Ectodermal cell (in vitro differentiated cells): ENCODE measurements around the gene CHAF1B.

Source experiments
- H3K27ac ChIP-seq: 2 replicates; pipeline ENCODE4 v1.7.0; 2013; ENCODE audit warnings: mild to moderate bottlenecking, low read depth, low read length; ENCODE audit not compliant: insufficient read depth, poor library complexity, severe bottlenecking
- H3K27me3 ChIP-seq: 2 replicates; pipeline ENCODE4 v1.7.0; 2013; ENCODE audit warnings: mild to moderate bottlenecking, low read length; ENCODE audit not compliant: insufficient read depth, control insufficient read depth, poor library complexity, severe bottlenecking
- H3K36me3 ChIP-seq: one replicate; pipeline ENCODE4 v1.7.0; 2013; ENCODE audit warnings: low read length; ENCODE audit not compliant: control insufficient read depth, insufficient read depth
- H3K4me1 ChIP-seq: one replicate; pipeline ENCODE4 v1.7.0; 2013; ENCODE audit warnings: low read length; ENCODE audit not compliant: control insufficient read depth, insufficient read depth
- H3K4me3 ChIP-seq: 2 replicates; pipeline ENCODE4 v1.7.0; 2013; ENCODE audit warnings: low read depth, low read length, control low read depth; ENCODE audit not compliant: insufficient read depth
- H3K9me3 ChIP-seq: 2 replicates; pipeline ENCODE4 v1.7.0; 2013; ENCODE audit warnings: mild to moderate bottlenecking, low read length, moderate library complexity; ENCODE audit not compliant: control insufficient read depth
- WGBS, 2 experiments: methylation state at CpG; one replicate each; pipeline ENCODE4 v1.1.7; 2013; ENCODE audit warnings: missing lambda C conversion rate in 2 of 2; 5-methylcytosine and 5-hydroxymethylcytosine counted together

CHAF1B gene

DNA sequence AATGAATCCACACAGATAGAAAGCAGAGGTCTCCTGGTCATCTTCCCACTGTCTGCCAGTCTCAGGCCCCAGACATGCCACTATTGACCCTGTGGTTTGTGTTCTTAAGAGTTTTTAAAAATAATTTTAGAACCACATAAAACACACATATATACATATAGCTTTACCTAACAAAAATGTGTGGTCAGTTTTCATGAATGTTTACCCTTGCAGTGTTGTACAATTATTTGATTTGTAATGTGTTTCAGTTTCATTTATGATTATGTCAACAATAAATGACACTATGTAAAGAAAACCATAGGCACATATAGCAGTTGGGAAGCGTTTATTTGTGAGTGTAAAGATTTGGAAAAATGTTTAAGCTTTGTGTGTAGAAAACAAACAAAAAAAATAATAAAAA lies 17.1 kb downstream of the CHAF1B start:
- Histone ChIP-seq H3K4me1 (no peaks in the 10 kb centered on the region), H3K4me3 (no peak overlapping the region), H3K36me3 (peaks cover 16% of the 10 kb centered on the region), H3K27me3 (no peaks in the 10 kb centered on the region), H3K27ac (no peak overlapping the region), H3K9me3 (no peaks in the 10 kb centered on the region)
- WGBS, 2 experiments: 80% methylated on average over 1 of the region's 1 CpG; no CpG with 5 or more reads in 1 of the 2 experiments

DNA sequence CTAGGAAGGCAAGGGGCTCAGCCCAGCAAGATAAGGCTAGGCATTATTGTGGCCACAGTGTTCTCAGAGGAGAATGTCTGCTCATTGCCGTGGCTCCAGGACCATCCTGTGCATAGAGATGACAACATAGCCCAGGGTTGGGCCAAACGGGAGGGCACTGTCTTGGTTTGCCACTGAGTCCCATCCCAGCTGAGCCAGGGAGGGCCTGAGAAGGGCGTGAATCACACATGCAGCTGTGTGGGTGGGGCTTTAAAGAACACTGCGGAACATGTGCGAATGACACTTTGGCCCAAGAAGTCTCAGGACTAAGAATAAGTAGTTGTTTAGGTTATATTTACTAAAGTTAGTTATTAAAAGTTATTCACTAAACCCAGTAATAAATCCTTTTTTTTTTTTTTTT lies 18.5 kb downstream of the CHAF1B start:
- WGBS, 2 experiments: 94 to 95% methylated on average over 5 of the region's 5 CpGs
- H3K36me3 ChIP-seq: peaks cover 16% of the 10 kb centered on the region
- no peaks in the 10 kb centered on the region for H3K4me1 ChIP-seq
- H3K4me3 ChIP-seq: no peak overlapping the region
- H3K9me3 ChIP-seq: no peaks in the 10 kb centered on the region
- no peaks in the 10 kb centered on the region for H3K27me3 ChIP-seq
- no peak overlapping the region for H3K27ac ChIP-seq

DNA sequence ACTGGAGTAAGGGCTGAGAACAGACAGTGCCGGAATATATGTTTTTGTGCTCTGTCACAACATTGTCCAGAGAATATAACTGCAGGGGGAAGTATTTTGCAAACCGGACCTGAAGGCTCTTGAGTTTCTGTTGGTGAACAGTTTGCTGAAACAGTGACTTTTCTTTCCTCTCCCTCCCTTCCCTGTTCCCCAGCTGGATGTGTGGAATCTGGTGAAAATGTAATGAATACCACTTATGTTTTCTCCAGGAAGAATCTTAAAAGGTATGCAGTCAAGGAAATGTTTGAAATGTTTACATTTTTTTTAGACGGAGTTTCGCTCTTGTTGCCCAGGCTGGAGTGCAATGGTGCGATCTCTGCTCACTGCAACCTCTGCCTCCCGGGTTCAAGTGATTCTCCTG lies 23.4 kb downstream of the CHAF1B start:
- no peak overlapping the region for H3K27ac ChIP-seq
- 93 to 96% methylated on average over 6 of the region's 6 CpGs for WGBS, 2 experiments
- H3K9me3 ChIP-seq: no peaks in the 10 kb centered on the region
- no peaks in the 10 kb centered on the region for H3K4me1 ChIP-seq
- no peaks in the 10 kb centered on the region for H3K27me3 ChIP-seq
- H3K4me3 ChIP-seq: no peak overlapping the region
- H3K36me3 ChIP-seq: peaks cover 14% of the 10 kb centered on the region

DNA sequence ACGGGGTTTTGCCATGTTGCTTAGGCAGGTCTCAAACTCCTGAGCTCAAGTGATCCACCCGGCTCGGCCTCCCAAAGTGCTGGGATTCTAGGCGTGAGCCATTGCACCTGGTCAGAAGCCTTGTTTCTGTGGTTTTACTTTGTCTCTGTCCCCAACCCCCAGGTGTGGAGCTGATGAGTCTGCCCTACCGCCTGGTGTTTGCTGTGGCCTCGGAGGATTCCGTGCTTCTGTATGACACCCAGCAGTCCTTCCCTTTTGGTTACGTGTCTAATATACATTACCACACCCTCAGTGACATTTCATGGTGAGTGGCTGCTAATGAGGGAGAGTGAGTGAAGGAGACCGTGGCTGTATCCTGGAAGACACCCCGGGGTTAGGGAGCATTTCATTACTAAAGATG lies 26.1 kb downstream of the CHAF1B start:
- peaks cover 21% of the 10 kb centered on the region for H3K36me3 ChIP-seq

GRCh38 chr21:36412916-36413315 lies 27.7 kb downstream of the CHAF1B start:
- no peaks in the 10 kb centered on the region for H3K9me3 ChIP-seq
- H3K36me3 ChIP-seq: peaks cover 21% of the 10 kb centered on the region
- no peak overlapping the region for H3K27ac ChIP-seq
- H3K4me1 ChIP-seq: no peaks in the 10 kb centered on the region
- H3K4me3 ChIP-seq: no peak overlapping the region
- no peaks in the 10 kb centered on the region for H3K27me3 ChIP-seq
- WGBS, 2 experiments: 94 to 96% methylated on average over 11 of the region's 11 CpGs

More for the DNA sequence above, 26.1 kb downstream of the CHAF1B start:
- 93 to 96% methylated on average over 9 to 10 of the region's 10 CpGs for WGBS, 2 experiments
- H3K9me3 ChIP-seq: no peaks in the 10 kb centered on the region
- H3K27ac ChIP-seq: no peak overlapping the region
- H3K4me1 ChIP-seq: no peaks in the 10 kb centered on the region
- no peaks in the 10 kb centered on the region for H3K27me3 ChIP-seq
- no peak overlapping the region for H3K4me3 ChIP-seq

- H3K27ac ChIP-seq: no peak overlapping the region
Measured at GRCh38 chr21:36415375-36415774, 30.2 kb downstream of the CHAF1B start.

DNA sequence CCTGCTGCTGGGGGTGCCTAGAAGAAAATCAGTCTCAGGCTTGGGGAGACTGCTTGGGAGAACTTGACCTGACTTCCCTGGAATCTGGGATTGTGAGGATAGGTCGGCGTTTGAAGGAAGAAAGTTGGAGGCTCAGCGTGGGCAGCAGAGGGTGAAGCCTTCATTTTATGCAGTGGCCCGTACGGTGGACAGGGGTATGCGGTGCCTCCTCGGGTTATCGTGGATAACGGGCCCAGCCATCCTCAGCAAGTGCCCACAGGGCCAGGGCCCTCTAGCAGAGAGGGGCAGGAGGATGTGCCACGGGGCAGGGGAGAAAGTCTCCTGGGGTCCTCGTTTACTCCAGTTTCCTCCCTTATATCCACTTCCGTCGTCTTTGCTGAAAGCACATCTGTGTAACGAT lies 34.0 kb downstream of the CHAF1B start:
- H3K36me3 ChIP-seq: peaks cover 11% of the 10 kb centered on the region
- H3K4me3 ChIP-seq: no peak overlapping the region
- no peak overlapping the region for H3K27ac ChIP-seq
- H3K27me3 ChIP-seq: no peaks in the 10 kb centered on the region
- H3K9me3 ChIP-seq: no peaks in the 10 kb centered on the region
- no peaks in the 10 kb centered on the region for H3K4me1 ChIP-seq
- 95% methylated on average over 14 of the region's 14 CpGs for WGBS, 2 experiments

More at GRCh38 chr21:36415375-36415774, 30.2 kb downstream of the CHAF1B start:
- no peak overlapping the region for H3K4me3 ChIP-seq
- WGBS, 2 experiments: 76 to 84% methylated on average over 6 of the region's 6 CpGs
- no peaks in the 10 kb centered on the region for H3K27me3 ChIP-seq
- no peaks in the 10 kb centered on the region for H3K9me3 ChIP-seq
- no peaks in the 10 kb centered on the region for H3K4me1 ChIP-seq
- peaks cover 21% of the 10 kb centered on the region for H3K36me3 ChIP-seq

- WGBS, 2 experiments: 38 to 61% methylated on average over 8 of the region's 8 CpGs
- Histone ChIP-seq H3K27me3 (no peaks in the 10 kb centered on the region), H3K4me3 (no peak overlapping the region), H3K9me3 (no peaks in the 10 kb centered on the region), H3K27ac (no peak overlapping the region), H3K36me3 (peaks cover 11% of the 10 kb centered on the region), H3K4me1 (no peaks in the 10 kb centered on the region)
Measured at GRCh38 chr21:36419996-36420395, 34.8 kb downstream of the CHAF1B start.

- Histone ChIP-seq H3K27me3 (no peaks in the 10 kb centered on the region), H3K27ac (no peak overlapping the region), H3K9me3 (no peaks in the 10 kb centered on the region), H3K4me1 (no peaks in the 10 kb centered on the region), H3K36me3 (peaks cover 5% of the 10 kb centered on the region), H3K4me3 (no peak overlapping the region)
- 93 to 94% methylated on average over 18 of the region's 18 CpGs for WGBS, 2 experiments
Measured at GRCh38 chr21:36420571-36421339, 35.6 kb downstream of the CHAF1B start.

DNA sequence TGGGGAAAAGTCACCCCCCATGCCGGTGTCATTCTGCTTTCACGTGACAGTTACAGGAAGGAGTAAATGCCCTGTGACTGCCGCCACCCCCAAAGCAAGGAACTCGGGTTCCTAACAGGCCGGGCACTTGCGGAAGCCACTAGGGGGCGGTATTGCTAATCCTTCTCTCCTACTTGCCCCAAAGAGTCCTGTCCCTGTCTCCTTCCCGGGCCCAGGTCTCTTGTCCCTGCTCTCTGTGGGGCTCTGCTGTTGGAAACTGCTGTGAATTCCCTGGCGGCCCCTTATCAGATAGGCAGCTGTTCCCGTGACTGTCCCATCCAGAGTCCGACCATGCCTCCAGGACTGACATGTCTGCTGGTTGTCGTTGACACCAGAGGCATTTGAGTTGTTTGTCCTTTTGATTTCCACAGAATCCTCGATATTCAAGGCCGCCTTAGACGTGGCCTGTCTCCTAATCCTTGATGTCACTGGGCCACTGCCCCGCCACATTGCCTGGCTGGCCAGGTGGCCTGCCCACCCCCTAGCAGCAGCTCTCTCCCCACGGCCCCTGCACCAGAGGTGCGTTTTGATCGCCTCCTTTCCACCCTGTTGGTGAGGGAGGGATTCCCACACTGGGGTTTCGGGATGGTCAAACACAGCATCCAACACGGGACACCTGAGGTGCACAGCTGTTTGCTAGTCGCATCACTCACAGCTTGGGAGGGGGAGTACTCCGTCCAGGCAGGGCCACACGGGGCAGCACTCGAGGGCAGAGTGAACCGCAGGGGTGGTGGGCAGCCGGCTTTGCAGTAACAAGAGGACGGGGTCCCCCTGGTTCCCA lies 37.3 kb downstream of the CHAF1B start:
- no peaks in the 10 kb centered on the region for H3K4me1 ChIP-seq
- no peak overlapping the region for H3K27ac ChIP-seq
- no peak overlapping the region for H3K4me3 ChIP-seq
- no peaks in the 10 kb centered on the region for H3K9me3 ChIP-seq
- no peaks in the 10 kb centered on the region for H3K36me3 ChIP-seq
- WGBS, 2 experiments: 61% methylated on average over 28 of the region's 28 CpGs
- no peaks in the 10 kb centered on the region for H3K27me3 ChIP-seq
